LNCaP clone FGC (cell line): ENCODE results near the gene IL17RA.

ENCODE experiments used
- DNase-seq: peaks from one replicate; pipeline ENCODE4 v3.0.0-alpha.2; 2011; ENCODE audit warnings: low read depth
- H3K4me3 ChIP-seq: 2 replicates; pipeline ENCODE4 v1.5.1; 2011; ENCODE audit warnings: mild to moderate bottlenecking, low read depth, low read length, control low read depth
- CTCF ChIP-seq: IDR thresholded peaks from 2 replicates; pipeline ENCODE4 v1.5.1; 2012; ENCODE audit warnings: mild to moderate bottlenecking; ENCODE audit not compliant: control insufficient read depth, insufficient read depth; ENCODE audit errors: extremely low read depth

IL17RA gene

GRCh38 chr22:17115945-17116565 is 31.3 kb downstream of the IL17RA start:
- H3K4me3 ChIP-seq = no peak overlapping the region
- DNase-seq = peak; percentile 63
- TF ChIP-seq CTCF = no peak

- no peak for TF ChIP-seq CTCF
- no peak for DNase-seq
- H3K4me3 ChIP-seq = no peak overlapping the region
These were observed 32.0 kb downstream of the IL17RA start for GRCh38 chr22:17116572-17117330.

GRCh38 chr22:17117400-17117799 is 32.6 kb downstream of the IL17RA start:
- DNase-seq = no peak
- H3K4me3 ChIP-seq = no peak overlapping the region
- TF ChIP-seq CTCF = no peak

- no peak for TF ChIP-seq CTCF
- DNase-seq = no peak
- no peak overlapping the region for H3K4me3 ChIP-seq
These were observed 33.1 kb downstream of the IL17RA start for GRCh38 chr22:17117890-17118289.

- no peak for TF ChIP-seq CTCF
- DNase-seq = no peak
- H3K4me3 ChIP-seq = no peak overlapping the region
These were observed 33.5 kb downstream of the IL17RA start for GRCh38 chr22:17118342-17118741.

GRCh38 chr22:17119481-17120202 is 34.8 kb downstream of the IL17RA start:
- no peak overlapping the region for H3K4me3 ChIP-seq
- no peak for DNase-seq

More at GRCh38 chr22:17119481-17120202, 34.8 kb downstream of the IL17RA start:
- TF ChIP-seq CTCF = peak; percentile 14; the same call in 1 of the 2 replicates
